Measurements from ENCODE around the gene PAM.

PAM gene

DNA sequence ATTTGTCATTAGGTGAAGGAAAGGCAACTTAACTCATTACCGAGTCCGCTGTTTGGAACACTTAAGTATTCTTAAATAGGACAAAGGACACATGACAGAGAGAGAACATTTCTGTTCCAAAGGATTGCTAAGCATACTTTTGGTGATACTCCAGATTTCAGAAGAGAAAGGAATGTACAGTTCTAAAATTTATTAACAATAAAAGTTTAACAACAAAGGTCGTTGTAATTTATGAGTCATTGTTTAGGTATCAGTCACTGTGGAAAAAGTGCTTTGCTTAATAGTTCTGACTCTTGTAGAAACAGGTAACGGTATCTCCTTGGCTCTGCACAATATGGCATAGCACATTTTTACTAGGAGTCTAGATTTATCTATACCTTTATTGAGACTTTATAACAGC, 36.3 kb upstream of the PAM start:
- Histone ChIP-seq H3K27ac (no peak overlapping the region), H3K4me3 (no peak overlapping the region)
- DNase-seq (ENCODE audit: low spot score) = no peak
- TF ChIP-seq, protein P1, sequence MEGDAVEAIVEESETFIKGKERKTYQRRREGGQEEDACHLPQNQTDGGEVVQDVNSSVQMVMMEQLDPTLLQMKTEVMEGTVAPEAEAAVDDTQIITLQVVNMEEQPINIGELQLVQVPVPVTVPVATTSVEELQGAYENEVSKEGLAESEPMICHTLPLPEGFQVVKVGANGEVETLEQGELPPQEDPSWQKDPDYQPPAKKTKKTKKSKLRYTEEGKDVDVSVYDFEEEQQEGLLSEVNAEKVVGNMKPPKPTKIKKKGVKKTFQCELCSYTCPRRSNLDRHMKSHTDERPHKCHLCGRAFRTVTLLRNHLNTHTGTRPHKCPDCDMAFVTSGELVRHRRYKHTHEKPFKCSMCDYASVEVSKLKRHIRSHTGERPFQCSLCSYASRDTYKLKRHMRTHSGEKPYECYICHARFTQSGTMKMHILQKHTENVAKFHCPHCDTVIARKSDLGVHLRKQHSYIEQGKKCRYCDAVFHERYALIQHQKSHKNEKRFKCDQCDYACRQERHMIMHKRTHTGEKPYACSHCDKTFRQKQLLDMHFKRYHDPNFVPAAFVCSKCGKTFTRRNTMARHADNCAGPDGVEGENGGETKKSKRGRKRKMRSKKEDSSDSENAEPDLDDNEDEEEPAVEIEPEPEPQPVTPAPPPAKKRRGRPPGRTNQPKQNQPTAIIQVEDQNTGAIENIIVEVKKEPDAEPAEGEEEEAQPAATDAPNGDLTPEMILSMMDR (IDR thresholded peaks at IDR 0.05) = no peak

GRCh38 chr5:102719886-102720285, 35.2 kb upstream of the PAM start:
- TF ChIP-seq, protein P1 (IDR thresholded peaks at IDR 0.05) = no peak
- Histone ChIP-seq H3K27ac (no peak overlapping the region), H3K4me3 (no peak overlapping the region)
- no peak for DNase-seq (ENCODE audit: low spot score)

DNA sequence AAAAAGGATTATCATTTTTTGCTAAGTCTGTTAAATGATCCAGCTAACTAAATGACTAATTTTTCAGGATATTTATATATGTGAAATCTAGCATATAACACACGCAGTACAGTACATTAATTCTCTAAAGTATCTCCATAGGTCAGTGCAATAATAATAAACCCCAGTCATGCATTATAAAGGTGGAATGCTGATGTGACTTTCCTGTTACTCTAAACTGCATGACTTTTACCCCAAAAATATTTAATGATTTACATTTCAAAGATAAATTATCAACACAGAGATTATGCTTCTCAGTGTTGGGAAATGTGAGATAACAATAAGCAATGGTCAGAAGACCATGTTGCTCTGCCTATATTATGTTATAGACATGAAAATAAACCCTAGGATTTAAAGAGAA, 34.1 kb upstream of the PAM start:
- no peak for DNase-seq (ENCODE audit: low spot score)
- Histone ChIP-seq H3K27ac (no peak overlapping the region), H3K4me3 (no peak overlapping the region)
- TF ChIP-seq, protein P1 (IDR thresholded peaks at IDR 0.05) = no peak

DNA sequence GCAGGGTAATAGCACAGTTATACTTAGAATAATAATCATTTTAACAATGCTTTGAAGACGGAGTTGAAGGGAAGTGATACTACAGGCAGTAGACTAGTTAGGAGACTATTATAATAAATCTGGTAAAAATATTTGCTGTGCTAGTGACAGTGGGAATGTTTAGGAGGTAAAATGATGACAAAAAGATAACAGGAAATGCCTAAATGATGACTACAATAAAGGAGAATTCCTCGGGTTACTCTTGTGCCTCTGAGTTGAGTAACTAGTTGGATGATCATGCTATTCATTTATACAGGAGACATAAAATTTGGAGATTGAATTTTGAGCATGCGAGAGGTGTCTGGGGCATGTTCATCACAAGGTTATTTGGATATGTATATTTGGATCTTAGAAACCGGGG, 32.2 kb upstream of the PAM start:
- H3K27ac ChIP-seq = no peak overlapping the region
- TF ChIP-seq, protein P1 (IDR thresholded peaks at IDR 0.05) = no peak
- no peak for DNase-seq (ENCODE audit: low spot score)
- H3K4me3 ChIP-seq = no peak overlapping the region

DNA sequence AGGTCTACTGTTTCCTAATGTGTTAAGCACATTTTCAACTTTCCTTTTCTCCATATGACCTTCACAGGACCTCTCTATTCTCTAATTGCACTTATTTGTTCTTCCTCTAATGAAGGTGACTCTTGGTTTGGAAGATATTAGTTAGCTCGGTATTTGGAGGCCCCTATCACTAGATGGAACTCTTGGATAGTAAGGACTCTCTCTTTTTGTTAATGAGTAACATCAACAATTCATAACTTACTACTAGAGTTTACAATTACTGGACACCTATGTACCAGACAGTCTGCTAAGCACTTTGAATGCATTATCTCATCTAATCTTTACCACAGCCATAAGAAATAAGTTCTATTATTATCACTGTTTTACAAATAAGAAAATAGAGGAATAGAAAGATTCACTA, 23.4 kb upstream of the PAM start:
- Histone ChIP-seq H3K4me3 (no peak overlapping the region), H3K27ac (no peak overlapping the region)
- DNase-seq (ENCODE audit: low spot score) = no peak
- TF ChIP-seq, protein P1 (IDR thresholded peaks at IDR 0.05) = no peak

DNA sequence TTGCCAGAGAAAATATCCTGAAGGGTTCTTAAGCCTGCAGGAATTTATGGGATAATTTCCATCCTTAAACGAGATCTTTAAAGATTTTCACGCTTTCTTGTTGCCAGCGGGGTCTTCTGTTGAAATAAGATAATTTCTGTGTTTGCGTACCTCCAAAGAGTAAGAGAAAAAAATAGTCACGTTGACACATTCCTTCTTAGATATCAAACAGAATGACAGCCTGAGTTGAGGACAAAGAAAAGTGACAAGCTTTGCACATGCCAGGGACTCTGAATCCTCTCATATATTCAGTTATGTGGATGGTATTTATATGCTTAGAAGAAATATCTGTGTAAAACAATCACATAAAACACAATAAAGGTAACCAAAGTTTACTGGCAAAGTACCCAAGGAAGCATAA, 21.6 kb upstream of the PAM start:
- no peak overlapping the region for H3K27ac ChIP-seq
- DNase-seq (ENCODE audit: low spot score) = no peak
- H3K4me3 ChIP-seq = no peak overlapping the region
- TF ChIP-seq, protein P1 (IDR thresholded peaks at IDR 0.05) = no peak

GRCh38 chr5:102737161-102737560, 17.9 kb upstream of the PAM start:
- TF ChIP-seq, protein P1 (IDR thresholded peaks at IDR 0.05) = no peak
- DNase-seq (ENCODE audit: low spot score) = no peak
- no peak overlapping the region for H3K27ac ChIP-seq

More at GRCh38 chr5:102737161-102737560, 17.9 kb upstream of the PAM start:
- H3K4me3 ChIP-seq = no peak overlapping the region
